Stimulated activated CD4-positive, alpha-beta T cell treated with anti-CD3 and anti-CD28 coated beads, Interleukin-4, amount 100 ng/mL, for 48 hours (primary cell): ENCODE results near the gene EXD2.
"Not testable (repeated sequence)": the region's sequence is repeated elsewhere in the genome, so short reads cannot be mapped to it uniquely, and the experiment has no call there.

Experiments used
- DNase-seq, 2 donors: peaks; one replicate each; pipeline ENCODE4 v3.0.0-alpha.2; 2020; ENCODE audit warnings: low read depth in 2 of 2

The EXD2 gene

GRCh38 chr14:69191340-69192111 lies at the start of gene EXD2:
TSS of gene EXD2 (plus strand) at chr14:69191498. CDS start at chr14:69209471, 17,973 bp downstream.
- peak; percentile 69 to 70 for DNase-seq

GRCh38 chr14:69141550-69141949 lies 49.7 kb upstream of the EXD2 start:
- DNase-seq, result no peak

- no peak for DNase-seq
Measured at GRCh38 chr14:69142101-69142500, 49.2 kb upstream of the EXD2 start.

- no peak for DNase-seq
Measured at GRCh38 chr14:69149461-69150244, 41.6 kb upstream of the EXD2 start.

GRCh38 chr14:69151458-69152180 lies 39.7 kb upstream of the EXD2 start:
- peak; percentile 62 to 73 for DNase-seq

- no peak for DNase-seq
Measured at GRCh38 chr14:69152181-69152901, 39.0 kb upstream of the EXD2 start.

- DNase-seq, result peak; percentile 80 to 94
Measured at GRCh38 chr14:69152902-69153151, 38.5 kb upstream of the EXD2 start, which contains the start of gene DCAF5. TSS of gene DCAF5 (minus strand) at chr14:69153119. CDS start at chr14:69152978, 141 bp downstream.

- DNase-seq, result no peak
Measured at GRCh38 chr14:69153152-69153872, 38.0 kb upstream of the EXD2 start.

GRCh38 chr14:69153873-69154270 lies 37.4 kb upstream of the EXD2 start:
- no peak for DNase-seq

- DNase-seq, result no peak
Measured at GRCh38 chr14:69154779-69155178, 36.5 kb upstream of the EXD2 start.

- no peak for DNase-seq
Measured at GRCh38 chr14:69156224-69156623, 35.1 kb upstream of the EXD2 start.

GRCh38 chr14:69161590-69161989 lies 29.7 kb upstream of the EXD2 start:
- no peak for DNase-seq

- not testable (repeated sequence) for DNase-seq
Measured at GRCh38 chr14:69165787-69166186, 25.5 kb upstream of the EXD2 start.

- DNase-seq, result no peak
Measured at GRCh38 chr14:69170839-69171238, 20.5 kb upstream of the EXD2 start.

- no peak for DNase-seq
Measured at GRCh38 chr14:69171569-69171968, 19.7 kb upstream of the EXD2 start.

GRCh38 chr14:69175130-69175529 lies 16.2 kb upstream of the EXD2 start:
- no peak for DNase-seq

GRCh38 chr14:69181491-69181890 lies 9.8 kb upstream of the EXD2 start:
- DNase-seq, result no peak

GRCh38 chr14:69182580-69182979 lies 8.7 kb upstream of the EXD2 start:
- not testable (repeated sequence) for DNase-seq

- DNase-seq, result no peak
Measured at GRCh38 chr14:69183735-69184134, 7.6 kb upstream of the EXD2 start.

GRCh38 chr14:69190191-69190590 lies 1.1 kb upstream of the EXD2 start:
- no peak for DNase-seq

GRCh38 chr14:69193721-69194120 lies 2.4 kb downstream of the EXD2 start:
- DNase-seq, result no peak
